Brain microvascular endothelial cell (primary cell): ENCODE data around the gene SERPINA4.

ENCODE experiments used
- DNase-seq: peaks from one replicate; pipeline ENCODE4 v3.0.0-alpha.2; 2020
- H3K27ac ChIP-seq: fragments of 250-450 bp; sonication (Bioruptor Pico); 2 replicates; pipeline ENCODE4 v1.5.1; 2020; ENCODE audit warnings: mild to moderate bottlenecking, moderate library complexity
- H3K27me3 ChIP-seq: fragments of 250-450 bp; sonication (Bioruptor Pico); replicated peaks from 2 replicates; pipeline ENCODE4 v1.5.1; 2020; ENCODE audit warnings: mild to moderate bottlenecking
- H3K36me3 ChIP-seq: fragments of 250-450 bp; sonication (Bioruptor Pico); replicated peaks from 2 replicates; pipeline ENCODE4 v1.5.1; 2020; ENCODE audit warnings: mild to moderate bottlenecking
- H3K4me3 ChIP-seq: 2 replicates; pipeline ENCODE4 v1.5.1; 2011; ENCODE audit warnings: low read depth, mild to moderate bottlenecking, control low read depth, low read length, moderate library complexity
- CTCF ChIP-seq: IDR thresholded peaks from 2 replicates; pipeline ENCODE4 v1.5.1; 2011; ENCODE audit warnings: low read depth, mild to moderate bottlenecking, moderate library complexity, low read length, control low read depth, inconsistent platforms; ENCODE audit errors: missing control alignments
- in situ Hi-C: cut with HindIII; loops from 2 replicates; pipeline ENCODE4 v1.10.0; 2017; ENCODE audit warnings: low sequenced_read_pairs, low pct_ligation_motif_present

SERPINA4 gene

DNA sequence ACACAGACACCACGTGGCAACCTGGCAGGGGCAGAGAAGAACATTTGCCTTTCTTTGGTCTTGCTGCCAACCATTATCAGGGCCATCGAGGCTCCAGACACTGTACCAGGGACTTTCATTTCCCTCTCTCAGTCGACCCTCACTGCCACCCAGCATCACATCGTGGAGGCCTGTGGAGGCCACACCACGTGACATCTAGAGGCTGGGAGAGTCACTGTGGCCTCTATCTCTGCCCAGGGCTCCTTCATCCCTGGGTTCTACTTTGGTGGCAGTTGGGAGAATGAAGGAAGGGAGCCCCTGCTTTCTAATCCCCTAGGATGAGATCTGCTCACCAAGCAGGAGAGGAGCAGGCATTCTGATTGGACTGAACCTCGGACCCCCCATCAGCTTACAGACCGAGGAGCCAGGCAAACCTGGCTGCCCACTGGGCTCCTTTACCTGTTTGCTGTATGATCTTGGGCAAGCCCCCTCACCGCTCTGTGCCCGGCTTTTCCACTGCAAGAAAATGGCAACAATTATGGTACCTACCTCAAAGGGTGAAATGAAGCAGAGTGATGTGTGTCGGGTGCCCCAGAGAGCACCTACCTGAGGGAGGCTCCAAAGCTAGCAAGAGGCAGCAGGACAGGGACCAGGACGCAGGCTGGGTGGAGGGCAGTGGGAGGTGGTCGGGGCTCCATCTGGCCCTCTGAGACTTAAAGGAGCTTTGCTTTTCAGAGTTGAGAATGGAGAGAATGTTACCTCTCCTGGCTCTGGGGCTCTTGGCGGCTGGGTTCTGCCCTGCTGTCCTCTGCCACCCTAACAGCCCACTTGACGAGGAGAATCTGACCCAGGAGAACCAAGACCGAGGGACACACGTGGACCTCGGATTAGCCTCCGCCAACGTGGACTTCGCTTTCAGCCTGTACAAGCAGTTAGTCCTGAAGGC is 52.7 kb downstream of the SERPINA4 start:
- TF ChIP-seq CTCF, result no peak
- Histone ChIP-seq H3K27ac (no peak overlapping the region), H3K36me3 (no peaks in the 10 kb centered on the region), H3K27me3 (no peaks in the 10 kb centered on the region), H3K4me3 (no peak overlapping the region)
- DNase-seq, result no peak
- in situ Hi-C loops, result no loop called here

DNA sequence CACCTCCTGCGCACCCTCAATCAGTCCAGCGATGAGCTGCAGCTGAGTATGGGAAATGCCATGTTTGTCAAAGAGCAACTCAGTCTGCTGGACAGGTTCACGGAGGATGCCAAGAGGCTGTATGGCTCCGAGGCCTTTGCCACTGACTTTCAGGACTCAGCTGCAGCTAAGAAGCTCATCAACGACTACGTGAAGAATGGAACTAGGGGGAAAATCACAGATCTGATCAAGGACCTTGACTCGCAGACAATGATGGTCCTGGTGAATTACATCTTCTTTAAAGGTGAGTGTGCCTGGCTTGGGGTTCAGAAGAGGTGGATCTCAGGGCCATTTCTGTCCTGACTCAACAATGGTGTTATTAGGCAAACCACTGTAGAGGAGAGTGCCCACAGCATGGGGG is 53.6 kb downstream of the SERPINA4 start:
- Histone ChIP-seq H3K4me3 (no peak overlapping the region), H3K27me3 (no peaks in the 10 kb centered on the region), H3K36me3 (no peaks in the 10 kb centered on the region), H3K27ac (no peak overlapping the region)
- TF ChIP-seq CTCF, result no peak
- DNase-seq, result no peak
- in situ Hi-C loops, result no loop called here

- in situ Hi-C loops, result no loop called here
- TF ChIP-seq CTCF, result no peak
- Histone ChIP-seq H3K27ac (no peak overlapping the region), H3K36me3 (no peaks in the 10 kb centered on the region), H3K4me3 (no peak overlapping the region), H3K27me3 (no peaks in the 10 kb centered on the region)
- no peak for DNase-seq
Measured at GRCh38 chr14:94615254-94615653, 54.0 kb downstream of the SERPINA4 start.

GRCh38 chr14:94615823-94616570 is 54.8 kb downstream of the SERPINA4 start:
- no peak for DNase-seq
- in situ Hi-C loops, result no loop called here

GRCh38 chr14:94617366-94617941 is 56.2 kb downstream of the SERPINA4 start:
- DNase-seq, result no peak
- Histone ChIP-seq H3K4me3 (no peak overlapping the region), H3K27ac (no peak overlapping the region), H3K27me3 (no peaks in the 10 kb centered on the region), H3K36me3 (no peaks in the 10 kb centered on the region)
- no peak for TF ChIP-seq CTCF
- in situ Hi-C loops, result no loop called here

More at GRCh38 chr14:94615823-94616570, 54.8 kb downstream of the SERPINA4 start:
- no peaks in the 10 kb centered on the region for H3K27me3 ChIP-seq
- H3K4me3 ChIP-seq, result no peak overlapping the region
- no peak overlapping the region for H3K27ac ChIP-seq
- no peak for TF ChIP-seq CTCF
- no peaks in the 10 kb centered on the region for H3K36me3 ChIP-seq
